Glutamatergic neuron (in vitro differentiated cells): ENCODE results near the gene CAMK1D. TPM values are rescaled to one million over a fixed set of nuclear protein-coding genes. Genes with fewer than 3 reads are reported as not detected.

Source experiments
- DNase-seq: peaks from one replicate; pipeline ENCODE4 v3.0.0; 2022
- H3K27ac Mint-ChIP-seq: one replicate; pipeline ENCODE4 v1.8.0; 2020; ENCODE audit warnings: mild to moderate bottlenecking, mixed read lengths, inconsistent platforms; ENCODE audit not compliant: unreplicated experiment
- H3K27me3 Mint-ChIP-seq: one replicate; pipeline ENCODE4 v1.8.0; 2020; ENCODE audit warnings: mild to moderate bottlenecking, moderate library complexity, mixed read lengths, inconsistent platforms; ENCODE audit not compliant: unreplicated experiment
- H3K36me3 Mint-ChIP-seq: one replicate; pipeline ENCODE4 v1.8.0; 2020; ENCODE audit warnings: mild to moderate bottlenecking, mixed read lengths, inconsistent platforms; ENCODE audit not compliant: unreplicated experiment
- H3K4me1 Mint-ChIP-seq: one replicate; pipeline ENCODE4 v1.8.0; 2020; ENCODE audit warnings: mild to moderate bottlenecking, low read depth, mixed read lengths, inconsistent platforms; ENCODE audit not compliant: unreplicated experiment
- H3K4me3 Mint-ChIP-seq: one replicate; pipeline ENCODE4 v1.8.0; 2020; ENCODE audit warnings: mild to moderate bottlenecking, mixed read lengths, inconsistent platforms; ENCODE audit not compliant: unreplicated experiment
- H3K9me3 Mint-ChIP-seq: one replicate; pipeline ENCODE4 v1.8.0; 2020; ENCODE audit warnings: mild to moderate bottlenecking, moderate library complexity, mixed read lengths, inconsistent platforms; ENCODE audit not compliant: unreplicated experiment
- total RNA-seq: library from RNA; stranded (reverse); fragmentation: NEBNext Ultra II Directional; extraction: Animal tissue kit (Norgen Biotek cat#: 25700); gene quantifications from one replicate; pipeline ENCODE4 v1.2.1, GENCODE V29; 2021; ENCODE audit not compliant: unreplicated experiment
- TF ChIP-seq, protein P1 (sequence below): fragments of 200-600 bp; sonication (generic); IDR thresholded peaks from one replicate; pipeline ENCODE4 v1.5.0; 2021; ENCODE audit not compliant: partially characterized antibody, unreplicated experiment

The CAMK1D gene
- total RNA-seq, 1 donor from 2014 or later = 29.8 TPM

DNA sequence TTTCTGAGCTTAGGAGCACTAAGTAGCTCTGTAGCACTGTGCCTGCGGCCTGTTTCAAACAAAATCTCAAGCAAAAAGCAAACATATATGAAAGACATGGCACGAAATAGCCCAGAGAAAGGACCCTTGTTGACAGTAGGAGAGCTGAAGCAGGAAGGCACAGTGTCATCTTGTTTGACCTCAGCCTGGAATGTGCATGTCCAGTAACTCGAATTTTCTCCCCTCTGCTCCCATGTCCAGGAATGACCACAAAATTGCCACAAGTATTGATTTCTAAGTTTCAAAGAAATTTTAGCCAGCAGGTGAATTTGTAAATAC lies 351.2 kb downstream of the CAMK1D start:
- H3K4me3 Mint-ChIP-seq = no peak overlapping the region
- peaks cover 1% of the 10 kb centered on the region for H3K9me3 Mint-ChIP-seq
- H3K27me3 Mint-ChIP-seq = peaks cover 2% of the 10 kb centered on the region
- TF ChIP-seq, protein P1, sequence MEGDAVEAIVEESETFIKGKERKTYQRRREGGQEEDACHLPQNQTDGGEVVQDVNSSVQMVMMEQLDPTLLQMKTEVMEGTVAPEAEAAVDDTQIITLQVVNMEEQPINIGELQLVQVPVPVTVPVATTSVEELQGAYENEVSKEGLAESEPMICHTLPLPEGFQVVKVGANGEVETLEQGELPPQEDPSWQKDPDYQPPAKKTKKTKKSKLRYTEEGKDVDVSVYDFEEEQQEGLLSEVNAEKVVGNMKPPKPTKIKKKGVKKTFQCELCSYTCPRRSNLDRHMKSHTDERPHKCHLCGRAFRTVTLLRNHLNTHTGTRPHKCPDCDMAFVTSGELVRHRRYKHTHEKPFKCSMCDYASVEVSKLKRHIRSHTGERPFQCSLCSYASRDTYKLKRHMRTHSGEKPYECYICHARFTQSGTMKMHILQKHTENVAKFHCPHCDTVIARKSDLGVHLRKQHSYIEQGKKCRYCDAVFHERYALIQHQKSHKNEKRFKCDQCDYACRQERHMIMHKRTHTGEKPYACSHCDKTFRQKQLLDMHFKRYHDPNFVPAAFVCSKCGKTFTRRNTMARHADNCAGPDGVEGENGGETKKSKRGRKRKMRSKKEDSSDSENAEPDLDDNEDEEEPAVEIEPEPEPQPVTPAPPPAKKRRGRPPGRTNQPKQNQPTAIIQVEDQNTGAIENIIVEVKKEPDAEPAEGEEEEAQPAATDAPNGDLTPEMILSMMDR = no peak
- no peaks in the 10 kb centered on the region for H3K36me3 Mint-ChIP-seq
- no peak for DNase-seq
- peaks cover 2% of the 10 kb centered on the region for H3K4me1 Mint-ChIP-seq
- no peak overlapping the region for H3K27ac Mint-ChIP-seq

DNA sequence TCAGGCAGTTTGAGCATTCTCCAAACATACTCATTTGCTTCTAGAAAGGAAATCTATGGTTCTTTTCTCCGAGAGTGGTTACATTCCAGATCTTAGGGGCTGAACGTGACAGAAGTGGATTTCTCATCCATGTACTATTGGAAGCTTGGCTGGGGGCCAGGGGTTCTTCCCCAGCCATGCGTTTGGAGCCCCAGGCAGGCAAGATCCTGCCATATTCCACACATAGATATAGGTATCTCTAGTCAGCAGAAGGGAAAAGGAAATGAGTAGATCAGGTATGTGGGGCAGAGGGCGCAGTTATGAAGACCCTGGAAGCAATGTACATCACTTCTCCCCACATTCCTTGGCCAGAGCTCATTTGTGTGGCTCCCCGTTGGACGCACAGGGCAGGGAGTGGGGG lies 352.3 kb downstream of the CAMK1D start:
- peaks cover 2% of the 10 kb centered on the region for H3K27me3 Mint-ChIP-seq
- no peaks in the 10 kb centered on the region for H3K36me3 Mint-ChIP-seq
- TF ChIP-seq, protein P1 = no peak
- H3K4me3 Mint-ChIP-seq = peak overlapping the region; percentile 12
- peaks cover 2% of the 10 kb centered on the region for H3K4me1 Mint-ChIP-seq
- DNase-seq = no peak
- peaks cover 1% of the 10 kb centered on the region for H3K9me3 Mint-ChIP-seq
- H3K27ac Mint-ChIP-seq = no peak overlapping the region

DNA sequence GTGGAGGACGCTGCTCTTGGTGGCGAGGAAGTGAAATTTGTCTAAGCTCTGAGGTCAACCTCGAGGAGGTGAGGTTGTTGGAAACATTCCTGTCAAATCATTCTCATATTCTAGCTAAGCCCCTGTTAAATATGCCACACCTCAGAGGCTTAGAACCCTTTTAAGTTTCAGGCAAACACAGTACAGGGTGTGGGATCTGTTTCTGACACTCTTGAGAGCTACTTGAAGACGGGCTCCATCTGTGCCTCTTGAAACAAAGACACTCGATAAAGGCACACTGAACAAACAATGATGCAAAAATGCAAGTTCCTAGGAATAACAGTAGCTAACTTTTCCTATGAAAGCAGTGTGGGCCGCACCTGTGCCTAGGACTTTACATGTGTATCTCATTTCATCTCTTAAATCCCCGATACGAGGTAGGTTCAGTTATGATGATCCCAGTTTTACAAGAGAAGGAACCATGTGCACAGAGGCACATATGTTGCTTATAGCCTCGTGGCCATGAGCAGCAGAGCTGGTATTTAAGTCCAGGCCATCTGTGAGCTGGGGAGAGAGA lies 352.9 kb downstream of the CAMK1D start:
- no peak for DNase-seq
- H3K4me3 Mint-ChIP-seq = no peak overlapping the region
- TF ChIP-seq, protein P1 = no peak
- peaks cover 1% of the 10 kb centered on the region for H3K9me3 Mint-ChIP-seq
- H3K27ac Mint-ChIP-seq = no peak overlapping the region
- H3K27me3 Mint-ChIP-seq = peaks cover 2% of the 10 kb centered on the region
- H3K4me1 Mint-ChIP-seq = peaks cover 5% of the 10 kb centered on the region
- H3K36me3 Mint-ChIP-seq = no peaks in the 10 kb centered on the region

- Mint-ChIP-seq H3K4me1 (peaks cover 8% of the 10 kb centered on the region), H3K27me3 (peaks cover 2% of the 10 kb centered on the region), H3K9me3 (peaks cover 1% of the 10 kb centered on the region), H3K36me3 (no peaks in the 10 kb centered on the region), H3K27ac (no peak overlapping the region), H3K4me3 (no peak overlapping the region)
- TF ChIP-seq, protein P1 = no peak
- no peak for DNase-seq
Measured at GRCh38 chr10:12703126-12703525, 353.8 kb downstream of the CAMK1D start.

DNA sequence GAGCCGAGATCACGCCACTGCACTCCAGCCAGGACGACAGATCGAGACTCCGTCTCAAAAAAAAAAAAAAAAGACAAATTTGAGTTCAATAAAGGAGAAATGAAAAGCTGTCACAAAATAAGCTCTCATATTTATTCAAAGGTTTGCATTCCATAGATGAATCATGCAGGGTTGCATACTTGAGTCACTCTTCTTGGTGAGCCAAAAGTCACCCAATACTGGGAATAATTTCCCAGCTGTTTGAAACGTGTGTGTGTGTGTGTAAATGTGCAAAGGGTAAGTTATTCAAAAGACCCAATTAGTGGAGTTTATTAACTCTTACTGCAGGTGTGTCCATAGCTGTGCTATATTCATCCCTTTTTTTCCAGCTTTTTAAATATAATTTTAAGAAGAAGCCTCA lies 354.5 kb downstream of the CAMK1D start:
- H3K27ac Mint-ChIP-seq = no peak overlapping the region
- H3K27me3 Mint-ChIP-seq = peaks cover 2% of the 10 kb centered on the region
- H3K9me3 Mint-ChIP-seq = peaks cover 1% of the 10 kb centered on the region
- TF ChIP-seq, protein P1 = no peak
- H3K36me3 Mint-ChIP-seq = no peaks in the 10 kb centered on the region
- H3K4me1 Mint-ChIP-seq = peaks cover 15% of the 10 kb centered on the region
- H3K4me3 Mint-ChIP-seq = no peak overlapping the region
- no peak for DNase-seq
